Central memory CD8-positive, alpha-beta T cell (primary cell): ENCODE measurements around the gene BEX2.
"Not testable (repeated sequence)": the region's sequence is repeated elsewhere in the genome, so short reads cannot be mapped to it uniquely, and the experiment has no call there.

Source experiments
- ATAC-seq: fragments of 150-1000 bp; cut with Tn5 transposase; replicated peaks from 2 replicates; pipeline ENCODE4 v1.10.0; 2022; ENCODE audit warnings: mild to moderate bottlenecking, moderate FRiP score, moderate number of reproducible peaks; ENCODE audit not compliant: poor library complexity, severe bottlenecking; ENCODE audit errors: extremely low read depth
- DNase-seq, 2 donors: peaks; one replicate each; pipeline ENCODE4 v3.0.0; 2021; ENCODE audit warnings: low spot score in 2 of 2
- H3K27ac Mint-ChIP-seq: one replicate; pipeline ENCODE4 v1.8.0; 2022; ENCODE audit warnings: low read depth, mild to moderate bottlenecking, moderate library complexity, mixed read lengths
- H3K27me3 Mint-ChIP-seq: one replicate; pipeline ENCODE4 v1.8.0; 2022; ENCODE audit warnings: mixed read lengths
- H3K36me3 Mint-ChIP-seq: one replicate; pipeline ENCODE4 v1.8.0; 2022; ENCODE audit warnings: mild to moderate bottlenecking, moderate library complexity, mixed read lengths; ENCODE audit not compliant: insufficient read depth
- H3K4me1 Mint-ChIP-seq: one replicate; pipeline ENCODE4 v1.8.0; 2022; ENCODE audit warnings: mixed read lengths
- H3K4me3 Mint-ChIP-seq: one replicate; pipeline ENCODE4 v1.8.0; 2022; ENCODE audit warnings: mild to moderate bottlenecking, moderate library complexity, mixed read lengths
- H3K9me3 Mint-ChIP-seq: one replicate; pipeline ENCODE4 v1.8.0; 2022; ENCODE audit warnings: mixed read lengths

BEX2 gene

GRCh38 chrX:103310555-103311398, at the start of gene BEX2:
Gene BEX2 (minus strand): TSS chrX:103310990. CDS start chrX:103309976, 1,014 bp downstream.
- peak; percentile 97 for ATAC-seq
- H3K4me1 Mint-ChIP-seq: peaks cover 5% of the 10 kb centered on the region

GRCh38 chrX:103360092-103360491, 49.3 kb upstream of the BEX2 start:
- peaks cover 10% of the 10 kb centered on the region for H3K4me1 Mint-ChIP-seq
- DNase-seq (no peak), ATAC-seq (no peak)
- H3K27me3 Mint-ChIP-seq: peaks cover 13% of the 10 kb centered on the region
- peaks cover 2% of the 10 kb centered on the region for H3K36me3 Mint-ChIP-seq
- no peak overlapping the region for H3K4me3 Mint-ChIP-seq
- H3K27ac Mint-ChIP-seq: no peak overlapping the region
- H3K9me3 Mint-ChIP-seq: no peaks in the 10 kb centered on the region

More at GRCh38 chrX:103310555-103311398, at the start of gene BEX2:
- Mint-ChIP-seq H3K9me3 (no peaks in the 10 kb centered on the region), H3K27ac (peak within 1 kb of the TSS; percentile 93), H3K36me3 (peaks cover 1% of the 10 kb centered on the region), H3K4me3 (peak within 1 kb of the TSS; percentile 79), H3K27me3 (no peaks in the 10 kb centered on the region)
- peak; percentile 64 to 74 for DNase-seq

GRCh38 chrX:103359605-103360004, 48.8 kb upstream of the BEX2 start:
- not testable (repeated sequence) for DNase-seq, H3K36me3 Mint-ChIP-seq, H3K4me3 Mint-ChIP-seq, H3K9me3 Mint-ChIP-seq, H3K27ac Mint-ChIP-seq, ATAC-seq
- Mint-ChIP-seq H3K4me1 (peaks cover 10% of the 10 kb centered on the region), H3K27me3 (peaks cover 11% of the 10 kb centered on the region)

GRCh38 chrX:103357871-103358270, 47.1 kb upstream of the BEX2 start:
- no peaks in the 10 kb centered on the region for H3K9me3 Mint-ChIP-seq
- H3K36me3 Mint-ChIP-seq: peaks cover 2% of the 10 kb centered on the region
- H3K27me3 Mint-ChIP-seq: peaks cover 20% of the 10 kb centered on the region
- H3K4me1 Mint-ChIP-seq: peaks cover 10% of the 10 kb centered on the region
- H3K4me3 Mint-ChIP-seq: no peak overlapping the region
- ATAC-seq (no peak), DNase-seq (no peak)
- H3K27ac Mint-ChIP-seq: no peak overlapping the region

- Mint-ChIP-seq H3K27ac (no peak overlapping the region), H3K9me3 (no peaks in the 10 kb centered on the region), H3K4me1 (peaks cover 10% of the 10 kb centered on the region), H3K27me3 (peaks cover 20% of the 10 kb centered on the region), H3K4me3 (peak overlapping the region; percentile 79), H3K36me3 (peaks cover 2% of the 10 kb centered on the region)
- DNase-seq: no peak
- no peak for ATAC-seq
Measured at GRCh38 chrX:103356858-103357257, 46.1 kb upstream of the BEX2 start.

GRCh38 chrX:103356130-103356798, 45.5 kb upstream of the BEX2 start, which contains the start of gene TCEAL9:
Gene TCEAL9 (plus strand): TSS chrX:103356506. CDS start chrX:103357685, 1,179 bp downstream.
- peak within 1 kb of the TSS; percentile 79 for H3K4me3 Mint-ChIP-seq
- H3K4me1 Mint-ChIP-seq: peaks cover 10% of the 10 kb centered on the region
- no peak for DNase-seq
- no peak for ATAC-seq
- peaks cover 2% of the 10 kb centered on the region for H3K36me3 Mint-ChIP-seq
- H3K27ac Mint-ChIP-seq: no peak within 1 kb of the TSS
- peaks cover 20% of the 10 kb centered on the region for H3K27me3 Mint-ChIP-seq
- H3K9me3 Mint-ChIP-seq: no peaks in the 10 kb centered on the region

GRCh38 chrX:103347682-103348397, 37.0 kb upstream of the BEX2 start:
- no peak overlapping the region for H3K4me3 Mint-ChIP-seq
- no peaks in the 10 kb centered on the region for H3K9me3 Mint-ChIP-seq
- H3K27ac Mint-ChIP-seq: no peak overlapping the region
- H3K4me1 Mint-ChIP-seq: no peaks in the 10 kb centered on the region
- no peaks in the 10 kb centered on the region for H3K36me3 Mint-ChIP-seq
- ATAC-seq (no peak), DNase-seq (no peak)
- peaks cover 12% of the 10 kb centered on the region for H3K27me3 Mint-ChIP-seq

GRCh38 chrX:103344606-103345005, 33.8 kb upstream of the BEX2 start:
- H3K4me1 Mint-ChIP-seq: no peaks in the 10 kb centered on the region
- ATAC-seq: no peak
- no peak overlapping the region for H3K4me3 Mint-ChIP-seq
- H3K9me3 Mint-ChIP-seq: no peaks in the 10 kb centered on the region
- H3K27me3 Mint-ChIP-seq: peaks cover 12% of the 10 kb centered on the region
- DNase-seq: no peak
- no peak overlapping the region for H3K27ac Mint-ChIP-seq
- no peaks in the 10 kb centered on the region for H3K36me3 Mint-ChIP-seq

- ATAC-seq: no peak
- no peak for DNase-seq
- H3K36me3 Mint-ChIP-seq: no peaks in the 10 kb centered on the region
Measured at GRCh38 chrX:103343105-103343504, 32.3 kb upstream of the BEX2 start.

GRCh38 chrX:103338663-103339062, 27.9 kb upstream of the BEX2 start:
- ATAC-seq: no peak
- H3K27ac Mint-ChIP-seq: no peak overlapping the region
- H3K27me3 Mint-ChIP-seq: no peaks in the 10 kb centered on the region
- no peak for DNase-seq
- no peak overlapping the region for H3K4me3 Mint-ChIP-seq
- no peaks in the 10 kb centered on the region for H3K36me3 Mint-ChIP-seq
- H3K9me3 Mint-ChIP-seq: no peaks in the 10 kb centered on the region
- H3K4me1 Mint-ChIP-seq: no peaks in the 10 kb centered on the region

More at GRCh38 chrX:103343105-103343504, 32.3 kb upstream of the BEX2 start:
- Mint-ChIP-seq H3K4me3 (no peak overlapping the region), H3K27ac (no peak overlapping the region), H3K9me3 (no peaks in the 10 kb centered on the region), H3K4me1 (no peaks in the 10 kb centered on the region), H3K27me3 (peaks cover 4% of the 10 kb centered on the region)

- no peaks in the 10 kb centered on the region for H3K4me1 Mint-ChIP-seq
- H3K9me3 Mint-ChIP-seq: no peaks in the 10 kb centered on the region
- ATAC-seq (no peak), DNase-seq (no peak)
- H3K36me3 Mint-ChIP-seq: no peaks in the 10 kb centered on the region
- H3K27ac Mint-ChIP-seq: no peak overlapping the region
- H3K27me3 Mint-ChIP-seq: peaks cover 44% of the 10 kb centered on the region
- no peak overlapping the region for H3K4me3 Mint-ChIP-seq
Measured at GRCh38 chrX:103330681-103331288, 20.0 kb upstream of the BEX2 start.

- no peaks in the 10 kb centered on the region for H3K4me1 Mint-ChIP-seq
- DNase-seq (no peak), ATAC-seq (no peak)
- peaks cover 48% of the 10 kb centered on the region for H3K27me3 Mint-ChIP-seq
- H3K36me3 Mint-ChIP-seq: no peaks in the 10 kb centered on the region
- H3K4me3 Mint-ChIP-seq: no peak within 1 kb of the TSS
- H3K9me3 Mint-ChIP-seq: no peaks in the 10 kb centered on the region
- H3K27ac Mint-ChIP-seq: no peak within 1 kb of the TSS
Measured at GRCh38 chrX:103329991-103330390, 19.2 kb upstream of the BEX2 start, which contains the start of gene TCEAL7. Gene TCEAL7 (plus strand): TSS chrX:103330239. CDS start chrX:103331404, 1,165 bp downstream.
